B cell (primary cell): ENCODE data around the gene ECHDC3. TPM values are rescaled to one million over a fixed set of nuclear protein-coding genes. Genes with fewer than 3 reads are reported as not detected.

Source experiments
- ATAC-seq: fragments of 200-7000 bp; cut with Tn5 transposase; one replicate; pipeline ENCODE4 v1.10.0; 2021; ENCODE audit warnings: low read depth, mild to moderate bottlenecking, moderate number of reproducible peaks, moderate library complexity
- CTCF ChIA-PET: fragments of 350-600 bp; sonication (Branson Sonifier 250); formaldehyde crosslinking; loops from one replicate; lab custom pipeline; 2021; ENCODE audit warnings: antibody characterized with exemption, inconsistent platforms; lab: Charles Lee
- POLR2A ChIA-PET: fragments of 350-600 bp; sonication (Branson Sonifier 250); formaldehyde crosslinking; loops from one replicate; lab custom pipeline; 2021; ENCODE audit warnings: antibody characterized with exemption; lab: Charles Lee
- DNase-seq: peaks from one replicate; pipeline ENCODE4 v3.0.0; 2013
- H2AFZ ChIP-seq: 2 replicates; pipeline ENCODE4 v1.6.1; 2012; ENCODE audit warnings: mild to moderate bottlenecking, low read depth, low read length; ENCODE audit not compliant: insufficient read depth, poor library complexity, severe bottlenecking
- H3K27ac ChIP-seq, 2 donors: 1 replicate in 1 of 2; 2 replicates in 1 of 2; pipeline ENCODE4 v1.5.1; 2012 to 2013; ENCODE audit warnings: low read length in 2 of 2, mild to moderate bottlenecking in 2 of 2, moderate library complexity in 1 of 2
- H3K27me3 ChIP-seq, 4 experiments: fragments of 200-600 bp in 1 of 4; sonication (generic) in 1 of 4; replicated peaks in 1 of 4; 1 replicate in 2 of 4; 2 replicates in 2 of 4; pipeline versions ENCODE4 v1.6.1 to v1.7.0; 2013 to 2016; ENCODE audit warnings: low read length in 3 of 4, mild to moderate bottlenecking in 2 of 4, mixed read lengths in 1 of 4, moderate library complexity in 1 of 4; ENCODE audit not compliant: insufficient read depth in 4 of 4, control insufficient read depth in 3 of 4; ENCODE audit errors: control extremely low read depth in 1 of 4
- H3K36me3 ChIP-seq, 2 experiments: replicated peaks in 1 of 2; 1 replicate in 1 of 2; 2 replicates in 1 of 2; pipeline versions ENCODE4 v1.6.1 to v1.7.1; 2013; ENCODE audit warnings: low read length in 1 of 2; ENCODE audit not compliant: insufficient read depth in 2 of 2, control insufficient read depth in 1 of 2; ENCODE audit errors: control extremely low read depth in 1 of 2, extremely low read depth in 1 of 2
- H3K4me1 ChIP-seq, 2 donors: fragments of 200-600 bp in 1 of 2; sonication (generic) in 1 of 2; 1 replicate in 1 of 2; 2 replicates in 1 of 2; pipeline versions ENCODE4 v1.5.1 to v1.6.1; 2013 to 2017; ENCODE audit warnings: low read length in 2 of 2; ENCODE audit not compliant: control insufficient read depth in 2 of 2, insufficient read depth in 2 of 2
- H3K4me2 ChIP-seq: replicated peaks from 2 replicates; pipeline ENCODE3; 2012; ENCODE audit warnings: mild to moderate bottlenecking, low read depth, low read length; ENCODE audit not compliant: poor library complexity, severe bottlenecking
- H3K4me3 ChIP-seq, 5 experiments: fragments of 200-600 bp in 1 of 5; sonication (generic) in 1 of 5; 1 replicate in 3 of 5; 2 replicates in 2 of 5; pipeline versions ENCODE4 v1.5.1 to v1.7.0; 2011 to 2016; ENCODE audit warnings: low read length in 4 of 5, mild to moderate bottlenecking in 4 of 5, low read depth in 2 of 5, control low read depth in 1 of 5, moderate library complexity in 1 of 5; ENCODE audit not compliant: insufficient read depth in 1 of 5; ENCODE audit errors: control extremely low read depth in 1 of 5, extremely low read depth in 1 of 5
- H3K79me2 ChIP-seq: fragments of 200-600 bp; sonication (generic); one replicate; pipeline ENCODE4 v1.6.0; 2016; ENCODE audit warnings: low read length; ENCODE audit not compliant: control insufficient read depth, insufficient read depth
- H3K9ac ChIP-seq: fragments of 200-600 bp; sonication (generic); 2 replicates; pipeline ENCODE4 v1.6.1; 2017; ENCODE audit warnings: mild to moderate bottlenecking, low read length, moderate library complexity
- H3K9me3 ChIP-seq, 3 donors: one replicate each; pipeline versions ENCODE4 v1.6.1 to v1.7.1; 2013; ENCODE audit warnings: low read length in 2 of 3; ENCODE audit not compliant: control insufficient read depth in 2 of 3, insufficient read depth in 1 of 3; ENCODE audit errors: control extremely low read depth in 1 of 3
- H4K20me1 ChIP-seq: 2 replicates; pipeline ENCODE4 v1.6.0; 2012; ENCODE audit warnings: mild to moderate bottlenecking, low read length; ENCODE audit not compliant: insufficient read depth, control insufficient read depth, poor library complexity, severe bottlenecking
- H3K27ac Mint-ChIP-seq: one replicate; pipeline ENCODE4 v1.8.0; 2021; ENCODE audit warnings: mixed read lengths
- H3K27me3 Mint-ChIP-seq: one replicate; pipeline ENCODE4 v1.8.0; 2021; ENCODE audit warnings: mixed read lengths
- H3K4me1 Mint-ChIP-seq: one replicate; pipeline ENCODE4 v1.8.0; 2021; ENCODE audit warnings: mixed read lengths
- H3K4me3 Mint-ChIP-seq: one replicate; pipeline ENCODE4 v1.8.0; 2021; ENCODE audit warnings: mixed read lengths
- H3K9me3 Mint-ChIP-seq: one replicate; pipeline ENCODE4 v1.8.0; 2022; ENCODE audit warnings: mixed read lengths; ENCODE audit not compliant: insufficient read depth
- CTCF ChIP-seq: fragments of 200-600 bp; IDR thresholded peaks from one replicate; pipeline ENCODE4 v1.8.0; 2022; ENCODE audit warnings: antibody characterized with exemption, mild to moderate bottlenecking
- EZH2 ChIP-seq: IDR thresholded peaks from 2 replicates; pipeline ENCODE4 v1.6.1; 2012; ENCODE audit warnings: borderline replicate concordance, low read depth, mild to moderate bottlenecking, moderate library complexity, low read length; ENCODE audit not compliant: insufficient read depth, poor library complexity, severe bottlenecking
- WGBS: methylation state at CpG from one replicate; pipeline ENCODE4 v1.1.5; 2013; ENCODE audit warnings: missing lambda C conversion rate; ENCODE audit not compliant: insufficient coverage; 5-methylcytosine and 5-hydroxymethylcytosine counted together
- intact Hi-C: fragments of 100-400 bp; cut with micrococcal nuclease; formaldehyde crosslinking; loops from one replicate; pipeline ENCODE4 v1.10.0; 2022
- polyA plus RNA-seq: library from polyadenylated mRNA; depleted of rRNA; stranded (reverse); fragments of >200 nt; gene quantifications from 2 replicates; pipeline ENCODE4 v1.2.3, GENCODE V29; 2012
- total RNA-seq, 2 donors: library from RNA; stranded (reverse); fragments of 120-200 nt in 1 of 2; gene quantifications; 1 replicate in 1 of 2; 2 replicates in 1 of 2; pipeline versions ENCODE4 v1.2.3 to v1.2.4, GENCODE V29; 2013 to 2022

ECHDC3 gene
- total and polyA plus RNA-seq, 2 donors (not counting 1 experiment from before 2014, with no cell fraction given), result 3.9 to 9.6 TPM

- peak overlapping the region; percentile 56 for H3K4me2 ChIP-seq
These were observed 44.3 kb upstream of the ECHDC3 start for GRCh38 chr10:11697718-11698527.

More at GRCh38 chr10:11697718-11698527, 44.3 kb upstream of the ECHDC3 start:
- Mint-ChIP-seq H3K27ac (peak overlapping the region; percentile 73), H3K4me1 (peaks cover 63% of the 10 kb centered on the region), H3K4me3 (peak overlapping the region; percentile 42), H3K27me3 (no peaks in the 10 kb centered on the region), H3K9me3 (no peaks in the 10 kb centered on the region)
- Histone ChIP-seq H3K79me2 (peaks cover 7% of the 10 kb centered on the region), H2AFZ (no peak overlapping the region), H3K4me1 (peaks cover 41 to 62% of the 10 kb centered on the region in 2 donors), H3K27ac (peak overlapping the region in 1 of 2 donors; percentile 70), H3K36me3 (no peaks in the 10 kb centered on the region), H3K9ac (no peak overlapping the region), H3K9me3 (peaks cover 0 to 4% (median 0%) of the 10 kb centered on the region in 3 donors), H3K27me3 (no peaks in the 10 kb centered on the region), H3K4me3 (no peak overlapping the region), H4K20me1 (no peaks in the 10 kb centered on the region)
- POLR2A ChIA-PET, result interaction anchor here (0.7 to 1.7 kb wide), 3 partner anchors 11 to 143 kb away, joined by 4 to 6 read pairs (median 4); no protein-coding TSS in a partner anchor
- ATAC-seq (no peak), DNase-seq (no peak)
- 70% methylated on average over 5 of the region's 6 CpGs for WGBS
- no peak for TF ChIP-seq CTCF
- TF ChIP-seq EZH2, result no peak
- CTCF ChIA-PET, result interaction anchor here (0.6 to 1.7 kb wide), 4 partner anchors 10 to 69 kb away, joined by 3 to 7 read pairs (median 4); no protein-coding TSS in a partner anchor
- intact Hi-C loops, result loop anchor here (5.0 kb wide), 1 partner anchor 36 kb away; no protein-coding TSS in a partner anchor
